ENCODE data around the gene HUNK.

Gene HUNK

DNA sequence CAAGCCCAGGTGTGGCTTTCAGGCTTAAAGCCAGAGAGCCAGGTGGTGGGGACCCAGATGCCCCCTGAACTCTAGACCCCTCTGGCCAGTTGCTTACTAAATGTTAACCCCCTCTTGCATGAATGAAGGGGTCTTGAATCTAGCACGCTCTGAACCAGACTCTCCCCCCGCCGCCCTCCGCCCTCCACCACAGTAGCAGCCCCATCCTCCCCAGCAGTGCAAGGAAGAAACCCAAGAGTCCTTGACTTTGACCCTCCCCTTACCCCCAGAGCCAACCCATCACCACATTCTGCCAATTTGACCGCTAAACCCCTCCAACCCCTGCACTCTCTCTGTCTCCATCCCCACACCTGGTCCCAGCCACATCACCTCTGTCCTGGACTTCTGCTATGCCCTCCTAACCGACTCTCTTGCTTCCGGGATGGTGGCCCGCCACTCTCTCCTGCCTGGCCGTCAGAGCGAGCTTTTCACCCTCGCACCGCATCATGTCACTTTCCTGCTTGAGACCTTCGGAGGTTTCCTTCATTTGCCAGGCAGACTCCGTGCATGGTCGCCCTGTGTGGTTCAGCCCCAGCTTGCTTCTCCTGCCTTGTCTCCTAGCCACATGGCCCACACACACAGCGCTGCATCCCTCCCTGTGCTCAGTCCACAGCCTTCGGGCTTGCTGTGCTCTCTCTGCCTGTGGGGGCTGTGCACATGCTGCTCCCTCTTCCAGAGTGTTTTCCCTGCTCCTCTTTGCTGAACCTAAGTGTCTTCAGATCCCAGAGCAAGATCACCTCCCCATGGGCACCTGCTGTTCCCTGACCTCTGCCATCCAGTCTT, 113.4 kb downstream of the HUNK start:
- Histone ChIP-seq H3K4me1 (ENCODE audit: control insufficient read depth in 1 of 2, insufficient read depth in 2 of 2, low read length in 2 of 2) (no peaks in the 10 kb centered on the region), H3K79me2 (ENCODE audit: control insufficient read depth, insufficient read depth, low read length, poor library complexity) (no peaks in the 10 kb centered on the region), H4K12ac (ENCODE audit: low read depth, low read length) (no peak overlapping the region), H2BK120ac (ENCODE audit: insufficient read depth, low read length, poor library complexity) (no peak overlapping the region), H4K91ac (ENCODE audit: low read depth, low read length) (no peak overlapping the region), H2AFZ (ENCODE audit: insufficient read depth, low read length, poor library complexity) (no peak overlapping the region), H3K9me3 (ENCODE audit: insufficient read depth, low read depth, low read length) (no peaks in the 10 kb centered on the region), H2AK5ac (ENCODE audit: low read length) (no peak overlapping the region), H3K36me3 (ENCODE audit: control insufficient read depth in 1 of 2, insufficient read depth in 2 of 2, low read length in 2 of 2) (peaks cover 0 to 2% of the 10 kb centered on the region in 2 experiments), H3K9ac (ENCODE audit: low read length) (no peak overlapping the region), H3K14ac (ENCODE audit: low read length) (no peak overlapping the region), H3K18ac (ENCODE audit: low read length) (no peak overlapping the region), H3K23ac (ENCODE audit: low read length) (no peak overlapping the region), H3K27me3 (ENCODE audit: insufficient read depth, low read length) (no peaks in the 10 kb centered on the region), H3K4me3 (ENCODE audit: low read depth, low read length) (no peak overlapping the region), H4K8ac (ENCODE audit: low read depth, low read length) (no peak overlapping the region), H2BK5ac (ENCODE audit: low read depth, low read length, poor library complexity) (no peak overlapping the region), H3K4me2 (ENCODE audit: low read length) (no peak overlapping the region), H2BK12ac (ENCODE audit: low read length) (no peak overlapping the region), H3K4ac (ENCODE audit: low read depth, low read length) (no peak overlapping the region), H3K79me1 (ENCODE audit: low read length) (no peaks in the 10 kb centered on the region), H3K27ac (ENCODE audit: low read depth, low read length) (no peak overlapping the region)
- no peak for DNase-seq
- whole genome bisulfite sequencing (ENCODE audit: extremely low coverage, insufficient coverage, insufficient read length), result no CpG with 5 or more reads among the region's 17 CpGs

DNA sequence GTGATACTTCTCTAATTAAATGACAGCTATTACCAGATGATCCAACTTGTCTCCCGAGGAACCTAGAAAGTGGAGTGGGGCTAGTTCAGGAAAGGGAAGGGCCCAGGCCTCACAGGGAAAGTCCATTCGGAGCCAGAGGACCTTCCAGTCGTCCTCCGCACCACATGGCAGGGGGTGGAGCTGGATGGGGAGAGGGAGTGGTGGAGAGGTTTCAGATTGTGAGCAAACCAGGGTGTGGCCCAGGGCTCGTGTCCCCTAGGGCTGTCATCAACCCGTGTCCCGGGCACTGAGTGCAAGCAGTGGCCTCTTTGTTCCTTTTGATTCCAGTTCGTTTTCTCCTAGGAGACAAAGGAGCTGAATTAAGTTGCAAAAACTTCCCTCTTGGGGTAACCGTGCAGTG, 114.9 kb downstream of the HUNK start:
- no peak overlapping the region for H3K4me2 ChIP-seq (ENCODE audit: low read length)

DNA sequence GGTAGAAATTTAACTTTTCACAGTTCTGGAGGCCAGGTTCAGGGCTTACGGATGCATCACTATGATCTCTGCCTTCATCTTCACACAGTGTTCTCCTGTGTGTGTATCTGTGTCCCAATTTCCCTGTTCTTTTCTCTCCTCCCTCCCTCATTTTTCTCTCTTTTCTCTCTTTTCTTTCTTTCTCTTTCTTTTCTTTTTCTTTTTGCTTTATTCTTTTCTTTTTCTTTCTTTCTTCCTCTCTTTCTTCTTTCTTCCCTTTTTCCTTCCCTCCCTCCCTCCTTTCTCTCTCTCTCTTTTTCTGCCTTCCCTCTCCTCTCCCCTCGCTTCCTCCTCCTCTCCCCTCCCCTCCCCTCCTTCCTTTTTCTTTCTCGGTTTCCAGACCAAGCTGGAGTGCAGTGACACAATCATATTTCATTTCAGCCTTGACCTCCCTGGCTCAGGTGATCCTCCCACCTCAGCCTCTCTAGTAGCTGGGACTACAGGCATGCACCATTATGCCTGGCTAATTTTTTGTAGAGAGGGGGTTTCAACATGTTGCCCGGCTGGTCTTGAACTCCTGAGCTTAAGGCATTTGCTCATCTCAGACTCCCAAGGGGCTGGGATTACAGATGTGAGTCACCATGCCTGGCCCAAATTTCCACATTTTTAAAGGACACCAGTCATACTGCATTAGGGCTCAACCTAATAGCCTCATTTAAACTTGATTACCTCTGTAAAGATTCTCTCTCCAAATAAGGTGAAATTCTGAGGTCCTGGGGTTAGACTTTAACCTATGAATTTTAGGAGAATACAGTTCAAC, 115.9 kb downstream of the HUNK start:
- WGBS (ENCODE audit: extremely low coverage, insufficient coverage, insufficient read length), result no CpG with 5 or more reads among the region's 4 CpGs
- no peak overlapping the region for H2BK5ac ChIP-seq (ENCODE audit: low read depth, low read length, poor library complexity)
- H4K8ac ChIP-seq (ENCODE audit: low read depth, low read length), result no peak overlapping the region
- no peak overlapping the region for H3K23ac ChIP-seq (ENCODE audit: low read length)
- no peak for DNase-seq
- H3K4me1 ChIP-seq (ENCODE audit: control insufficient read depth in 1 of 2, insufficient read depth in 2 of 2, low read length in 2 of 2), result no peaks in the 10 kb centered on the region
- no peak overlapping the region for H3K18ac ChIP-seq (ENCODE audit: low read length)
- H3K14ac ChIP-seq (ENCODE audit: low read length), result no peak overlapping the region
- H2BK120ac ChIP-seq (ENCODE audit: insufficient read depth, low read length, poor library complexity), result no peak overlapping the region
- no peak overlapping the region for H4K12ac ChIP-seq (ENCODE audit: low read depth, low read length)
- H2BK12ac ChIP-seq (ENCODE audit: low read length), result no peak overlapping the region
- H2AK5ac ChIP-seq (ENCODE audit: low read length), result no peak overlapping the region
- no peak overlapping the region for H3K9ac ChIP-seq (ENCODE audit: low read length)
- no peak overlapping the region for H3K4me3 ChIP-seq (ENCODE audit: low read depth, low read length)
- no peaks in the 10 kb centered on the region for H3K79me2 ChIP-seq (ENCODE audit: control insufficient read depth, insufficient read depth, low read length, poor library complexity)
- no peaks in the 10 kb centered on the region for H3K79me1 ChIP-seq (ENCODE audit: low read length)
- H2AFZ ChIP-seq (ENCODE audit: insufficient read depth, low read length, poor library complexity), result no peak overlapping the region
- no peak overlapping the region for H4K91ac ChIP-seq (ENCODE audit: low read depth, low read length)
- H3K4ac ChIP-seq (ENCODE audit: low read depth, low read length), result no peak overlapping the region
- no peak overlapping the region for H3K4me2 ChIP-seq (ENCODE audit: low read length)
- H3K27me3 ChIP-seq (ENCODE audit: insufficient read depth, low read length), result no peaks in the 10 kb centered on the region
- H3K9me3 ChIP-seq (ENCODE audit: insufficient read depth, low read depth, low read length), result no peaks in the 10 kb centered on the region
- no peak overlapping the region for H3K27ac ChIP-seq (ENCODE audit: low read depth, low read length)
- peaks cover 0 to 2% of the 10 kb centered on the region in 2 experiments for H3K36me3 ChIP-seq (ENCODE audit: control insufficient read depth in 1 of 2, insufficient read depth in 2 of 2, low read length in 2 of 2)

More for the DNA sequence above, 114.9 kb downstream of the HUNK start:
- Histone ChIP-seq H2BK12ac (ENCODE audit: low read length) (no peak overlapping the region), H3K79me2 (ENCODE audit: control insufficient read depth, insufficient read depth, low read length, poor library complexity) (no peaks in the 10 kb centered on the region), H3K23ac (ENCODE audit: low read length) (no peak overlapping the region), H3K79me1 (ENCODE audit: low read length) (no peaks in the 10 kb centered on the region), H3K14ac (ENCODE audit: low read length) (no peak overlapping the region), H2AK5ac (ENCODE audit: low read length) (no peak overlapping the region), H3K27ac (ENCODE audit: low read depth, low read length) (no peak overlapping the region), H3K4ac (ENCODE audit: low read depth, low read length) (no peak overlapping the region), H4K91ac (ENCODE audit: low read depth, low read length) (no peak overlapping the region), H2BK120ac (ENCODE audit: insufficient read depth, low read length, poor library complexity) (no peak overlapping the region), H2BK5ac (ENCODE audit: low read depth, low read length, poor library complexity) (no peak overlapping the region), H4K8ac (ENCODE audit: low read depth, low read length) (no peak overlapping the region), H3K27me3 (ENCODE audit: insufficient read depth, low read length) (no peaks in the 10 kb centered on the region), H2AFZ (ENCODE audit: insufficient read depth, low read length, poor library complexity) (no peak overlapping the region), H3K9ac (ENCODE audit: low read length) (no peak overlapping the region), H3K18ac (ENCODE audit: low read length) (no peak overlapping the region), H3K36me3 (ENCODE audit: control insufficient read depth in 1 of 2, insufficient read depth in 2 of 2, low read length in 2 of 2) (peaks cover 0 to 2% of the 10 kb centered on the region in 2 experiments), H3K9me3 (ENCODE audit: insufficient read depth, low read depth, low read length) (no peaks in the 10 kb centered on the region), H3K4me3 (ENCODE audit: low read depth, low read length) (no peak overlapping the region), H4K12ac (ENCODE audit: low read depth, low read length) (no peak overlapping the region), H3K4me1 (ENCODE audit: control insufficient read depth in 1 of 2, insufficient read depth in 2 of 2, low read length in 2 of 2) (no peaks in the 10 kb centered on the region)
- no CpG with 5 or more reads among the region's 9 CpGs for WGBS (ENCODE audit: extremely low coverage, insufficient coverage, insufficient read length)
- no peak for DNase-seq

DNA sequence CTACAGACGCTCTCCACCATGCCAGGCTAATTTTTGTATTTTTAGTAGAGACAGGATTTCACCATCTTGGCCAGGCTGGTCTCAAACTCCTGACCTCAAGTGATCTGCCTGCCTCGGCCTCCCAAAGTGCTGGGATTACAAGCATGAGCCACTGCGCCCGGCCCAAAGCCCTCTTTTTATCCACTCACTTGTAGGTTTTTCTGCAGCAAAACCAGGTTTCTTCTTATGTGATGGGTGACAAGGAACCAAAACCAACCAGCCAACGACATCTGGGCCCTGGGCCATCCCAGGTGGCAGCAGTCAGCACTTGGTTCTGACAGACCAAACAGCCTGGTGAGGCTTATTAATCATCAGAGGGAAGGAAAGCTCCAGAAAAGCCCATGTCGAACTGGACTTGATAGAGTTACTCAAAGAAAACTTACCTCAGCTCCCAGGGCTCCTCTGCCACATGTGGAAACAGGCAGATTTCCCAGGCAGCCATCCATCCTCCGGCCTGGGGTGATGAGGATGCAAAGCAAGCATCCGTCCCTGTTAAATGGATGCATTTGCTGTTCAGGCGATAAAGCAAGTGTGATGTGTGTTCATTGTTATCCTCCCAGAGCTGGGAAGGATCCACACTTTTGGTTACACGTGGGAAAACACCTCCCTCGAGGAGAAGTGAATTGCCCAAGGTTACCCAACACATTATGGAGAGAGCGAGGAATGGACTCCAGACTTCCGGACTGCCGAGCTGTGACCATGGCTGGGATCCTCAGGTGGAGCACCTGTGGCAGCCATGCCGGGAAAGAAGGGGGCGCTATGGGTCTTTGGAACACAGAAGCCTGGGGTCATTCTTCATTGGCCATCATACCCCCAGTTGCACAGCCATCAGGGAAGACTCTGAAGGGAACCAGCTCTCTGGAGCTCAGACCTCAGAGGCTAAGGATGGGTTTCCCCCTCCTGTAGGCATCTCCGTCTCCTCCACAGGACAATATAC, 118.8 kb downstream of the HUNK start:
- no peak for DNase-seq
- H2AK5ac ChIP-seq (ENCODE audit: low read length), result no peak overlapping the region
- H3K4me2 ChIP-seq (ENCODE audit: low read length), result no peak overlapping the region
- no peak overlapping the region for H2BK12ac ChIP-seq (ENCODE audit: low read length)
- H4K91ac ChIP-seq (ENCODE audit: low read depth, low read length), result no peak overlapping the region
- H3K4ac ChIP-seq (ENCODE audit: low read depth, low read length), result no peak overlapping the region
- no peak overlapping the region for H3K4me3 ChIP-seq (ENCODE audit: low read depth, low read length)
- no peaks in the 10 kb centered on the region for H3K79me2 ChIP-seq (ENCODE audit: control insufficient read depth, insufficient read depth, low read length, poor library complexity)
- no peak overlapping the region for H3K27ac ChIP-seq (ENCODE audit: low read depth, low read length)
- no peaks in the 10 kb centered on the region for H3K4me1 ChIP-seq (ENCODE audit: control insufficient read depth in 1 of 2, insufficient read depth in 2 of 2, low read length in 2 of 2)
- H3K23ac ChIP-seq (ENCODE audit: low read length), result no peak overlapping the region
- H2BK120ac ChIP-seq (ENCODE audit: insufficient read depth, low read length, poor library complexity), result no peak overlapping the region
- no peaks in the 10 kb centered on the region for H3K79me1 ChIP-seq (ENCODE audit: low read length)
- no CpG with 5 or more reads among the region's 17 CpGs for WGBS (ENCODE audit: extremely low coverage, insufficient coverage, insufficient read length)
- H3K9me3 ChIP-seq (ENCODE audit: insufficient read depth, low read depth, low read length), result no peaks in the 10 kb centered on the region
- no peak overlapping the region for H4K12ac ChIP-seq (ENCODE audit: low read depth, low read length)
- H3K9ac ChIP-seq (ENCODE audit: low read length), result no peak overlapping the region
- H4K8ac ChIP-seq (ENCODE audit: low read depth, low read length), result no peak overlapping the region
- no peak overlapping the region for H2AFZ ChIP-seq (ENCODE audit: insufficient read depth, low read length, poor library complexity)
- H2BK5ac ChIP-seq (ENCODE audit: low read depth, low read length, poor library complexity), result no peak overlapping the region
- H3K27me3 ChIP-seq (ENCODE audit: insufficient read depth, low read length), result no peaks in the 10 kb centered on the region
- peaks cover 3 to 4% of the 10 kb centered on the region in 2 experiments for H3K36me3 ChIP-seq (ENCODE audit: control insufficient read depth in 1 of 2, insufficient read depth in 2 of 2, low read length in 2 of 2)
- H3K14ac ChIP-seq (ENCODE audit: low read length), result no peak overlapping the region
- H3K18ac ChIP-seq (ENCODE audit: low read length), result no peak overlapping the region

All from trophoblast cell (in vitro differentiated cells and primary cell).